ENCODE measurements around the gene RNASE9.
"Not testable (repeated sequence)": the region's sequence is repeated elsewhere in the genome, so short reads cannot be mapped to it uniquely, and the experiment has no call there.

RNASE9 gene

GRCh38 chr14:20515846-20516245 is 45.0 kb downstream of the RNASE9 start:
- DNase-seq, result no peak

- DNase-seq, result no peak
Observed at GRCh38 chr14:20512177-20512905, 48.5 kb downstream of the RNASE9 start.

DNA sequence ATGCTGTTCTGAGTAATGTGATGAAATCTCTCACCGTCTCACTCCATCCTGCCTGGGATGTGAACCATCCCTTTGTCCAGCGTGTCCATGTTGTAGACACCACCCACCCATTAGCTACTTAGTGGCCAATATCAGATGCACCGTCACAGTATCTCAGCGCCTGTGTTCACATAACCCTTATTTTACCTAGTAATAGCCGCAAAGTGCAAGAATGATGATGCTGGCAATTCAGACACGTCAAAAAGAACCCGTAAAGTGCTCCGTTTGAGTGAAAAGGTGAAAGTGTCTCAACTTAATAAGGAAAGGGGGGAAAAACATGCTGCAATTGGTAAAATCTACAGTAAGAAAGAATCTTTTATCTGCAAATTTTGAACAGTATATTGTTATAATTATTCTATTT is 52.5 kb downstream of the RNASE9 start:
- no peak for DNase-seq

GRCh38 chr14:20507537-20507936 is 53.3 kb downstream of the RNASE9 start:
- not testable (repeated sequence) for DNase-seq

GRCh38 chr14:20506752-20507151 is 54.1 kb downstream of the RNASE9 start:
- DNase-seq, result not testable (repeated sequence)

GRCh38 chr14:20506276-20506675 is 54.6 kb downstream of the RNASE9 start:
- DNase-seq, result not testable (repeated sequence)

Data from NCI-H526 treated with DMSO at 0.1 percent for 48 hours (cell line).